GM23338 (cell line): ENCODE results near the gene KDM4C. TPM values are rescaled to one million over a fixed set of nuclear protein-coding genes. Genes with fewer than 3 reads are reported as not detected.

Experiments
- ATAC-seq: fragments of 200-7000 bp; cut with Tn5 transposase; 3 replicates; pipeline ENCODE4 v1.9.1; 2020
- DNase-seq: peaks from one replicate; pipeline ENCODE4 v3.0.0-alpha.2; 2015; ENCODE audit warnings: low spot score
- H2AFZ ChIP-seq: fragments of 200-600 bp; sonication (generic); 2 replicates; pipeline ENCODE4 v1.8.0; 2016; ENCODE audit warnings: antibody characterized with exemption, mild to moderate bottlenecking, moderate library complexity
- H3F3A ChIP-seq: fragments of 200-600 bp; sonication (generic); replicated peaks from 2 replicates; pipeline ENCODE4 v1.8.0; 2017; ENCODE audit warnings: antibody characterized with exemption, mixed run types, low read depth
- H3K27ac ChIP-seq: fragments of 200-600 bp; sonication (generic); 2 replicates; pipeline ENCODE4 v1.6.1; 2016; ENCODE audit warnings: low read depth
- H3K27me3 ChIP-seq: fragments of 200-600 bp; sonication (generic); 2 replicates; pipeline ENCODE4 v1.8.0; 2016; ENCODE audit warnings: mild to moderate bottlenecking, mixed run types, moderate library complexity; ENCODE audit not compliant: insufficient read depth
- H3K36me3 ChIP-seq: fragments of 200-600 bp; sonication (generic); 2 replicates; pipeline ENCODE4 v1.8.0; 2016; ENCODE audit warnings: mild to moderate bottlenecking; ENCODE audit not compliant: insufficient read depth
- H3K4me1 ChIP-seq: fragments of 200-600 bp; sonication (generic); 2 replicates; pipeline ENCODE4 v1.8.0; 2016; ENCODE audit warnings: mild to moderate bottlenecking, moderate library complexity; ENCODE audit not compliant: insufficient read depth
- H3K4me2 ChIP-seq: fragments of 200-600 bp; sonication (generic); 2 replicates; pipeline ENCODE4 v1.7.1; 2017; ENCODE audit warnings: mixed run types
- H3K4me3 ChIP-seq: fragments of 200-600 bp; sonication (generic); 2 replicates; pipeline ENCODE4 v1.6.1; 2016; ENCODE audit warnings: mixed run types
- H3K79me2 ChIP-seq: fragments of 200-600 bp; sonication (generic); replicated peaks from 2 replicates; pipeline ENCODE4 v1.8.0; 2017; ENCODE audit warnings: mild to moderate bottlenecking; ENCODE audit not compliant: insufficient read depth
- H3K9me2 ChIP-seq: fragments of 200-600 bp; sonication (generic); 2 replicates; pipeline ENCODE4 v1.8.0; 2017; ENCODE audit not compliant: insufficient read depth
- H4K20me1 ChIP-seq: fragments of 200-600 bp; sonication (generic); replicated peaks from 2 replicates; pipeline ENCODE4 v1.8.0; 2017; ENCODE audit warnings: mild to moderate bottlenecking; ENCODE audit not compliant: insufficient read depth
- H3K27ac Mint-ChIP-seq: 2 replicates; pipeline ENCODE4 v1.8.0; 2020; ENCODE audit warnings: inconsistent platforms, mild to moderate bottlenecking, moderate library complexity, mixed read lengths
- H3K27me3 Mint-ChIP-seq: 3 replicates; pipeline ENCODE4 v1.8.0; 2022; ENCODE audit warnings: low read depth, mild to moderate bottlenecking, moderate library complexity, mixed read lengths, inconsistent platforms; ENCODE audit not compliant: insufficient read depth, poor library complexity
- H3K36me3 Mint-ChIP-seq: 3 replicates; pipeline ENCODE4 v1.8.0; 2021; ENCODE audit warnings: low read depth, mild to moderate bottlenecking, inconsistent platforms, moderate library complexity, mixed read lengths
- H3K4me1 Mint-ChIP-seq: 3 replicates; pipeline ENCODE4 v1.8.0; 2020; ENCODE audit warnings: mild to moderate bottlenecking, inconsistent platforms, mixed read lengths
- H3K4me3 Mint-ChIP-seq: 3 replicates; pipeline ENCODE4 v1.8.0; 2021; ENCODE audit warnings: moderate library complexity, mild to moderate bottlenecking, inconsistent platforms, mixed read lengths
- H3K9me3 Mint-ChIP-seq: 3 replicates; pipeline ENCODE4 v1.8.0; 2020; ENCODE audit warnings: moderate library complexity, mild to moderate bottlenecking, inconsistent platforms, mixed read lengths
- CREB1 ChIP-seq: fragments of 250-450 bp; sonication (Bioruptor Pico); IDR thresholded peaks from 2 replicates; pipeline ENCODE4 v1.5.0; 2020; ENCODE audit warnings: low read depth, mild to moderate bottlenecking, moderate library complexity
- CTCF ChIP-seq, 2 experiments: fragments of 200-600 bp in 1 of 2; sonication (generic) in 1 of 2; conservative IDR thresholded peaks; 2 replicates each; pipeline versions ENCODE4 v1.5.1 to v1.6.1; 2016 to 2017; ENCODE audit warnings: antibody characterized with exemption in 2 of 2, low read depth in 2 of 2, mild to moderate bottlenecking in 2 of 2, moderate library complexity in 1 of 2
- EZH2phosphoT487 ChIP-seq: fragments of 200-600 bp; sonication (generic); IDR thresholded peaks from one replicate; pipeline ENCODE4 v1.8.1; 2018; ENCODE audit warnings: antibody characterized with exemption; ENCODE audit not compliant: unreplicated experiment
- JUNB ChIP-seq: IDR thresholded peaks from one replicate; pipeline ENCODE4 v1.6.1; 2016; ENCODE audit warnings: antibody characterized with exemption; ENCODE audit not compliant: unreplicated experiment
- NANOG ChIP-seq: IDR thresholded peaks from 2 replicates; pipeline ENCODE4 v1.6.1; 2016; ENCODE audit warnings: antibody characterized with exemption, borderline replicate concordance
- POLR2AphosphoS5 ChIP-seq: IDR thresholded peaks from 2 replicates; pipeline ENCODE4 v1.6.1; 2016; ENCODE audit warnings: antibody characterized with exemption, low read depth
- STAT1 ChIP-seq: IDR thresholded peaks from one replicate; pipeline ENCODE4 v1.6.1; 2016; ENCODE audit warnings: antibody characterized with exemption; ENCODE audit not compliant: unreplicated experiment
- ZNF114 ChIP-seq: fragments of 250-450 bp; sonication (Bioruptor Pico); IDR thresholded peaks from 2 replicates; pipeline ENCODE4 v1.5.0; 2020; ENCODE audit warnings: mild to moderate bottlenecking, moderate library complexity
- ZNF331 ChIP-seq: fragments of 250-450 bp; sonication (Bioruptor Pico); IDR thresholded peaks from 2 replicates; pipeline ENCODE4 v1.5.0; 2020; ENCODE audit warnings: low read depth, mild to moderate bottlenecking, moderate library complexity
- polyA plus RNA-seq: library from polyadenylated mRNA; unstranded; fragments of >200 nt; fragmentation: Nextera tagmentation; extraction: Ambion mirVana; gene quantifications from 2 replicates; pipeline ENCODE4 v1.2.1, GENCODE V29; 2016
- total RNA-seq: library from RNA; depleted of rRNA; stranded (reverse); fragments of >200 nt; shearing (Covaris generic); gene quantifications from 2 replicates; pipeline ENCODE4 v1.2.3, GENCODE V29; 2014
- TF ChIP-seq, protein P1 (sequence below): fragments of 250-450 bp; sonication (Bioruptor Pico); IDR thresholded peaks from 2 replicates; pipeline ENCODE4 v1.5.0; 2020; ENCODE audit warnings: mild to moderate bottlenecking, moderate library complexity
- TF ChIP-seq, protein P2 (sequence below): IDR thresholded peaks from one replicate; pipeline ENCODE4 v1.6.1; 2018; ENCODE audit warnings: antibody characterized with exemption; ENCODE audit not compliant: unreplicated experiment
- TF ChIP-seq, protein P3 (sequence below): IDR thresholded peaks from 2 replicates; pipeline ENCODE4 v1.6.1; 2016; ENCODE audit warnings: antibody characterized with exemption

The KDM4C gene
- total and polyA plus RNA-seq, 2 experiments from 2014 or later = 12.0 to 43.8 TPM

DNA sequence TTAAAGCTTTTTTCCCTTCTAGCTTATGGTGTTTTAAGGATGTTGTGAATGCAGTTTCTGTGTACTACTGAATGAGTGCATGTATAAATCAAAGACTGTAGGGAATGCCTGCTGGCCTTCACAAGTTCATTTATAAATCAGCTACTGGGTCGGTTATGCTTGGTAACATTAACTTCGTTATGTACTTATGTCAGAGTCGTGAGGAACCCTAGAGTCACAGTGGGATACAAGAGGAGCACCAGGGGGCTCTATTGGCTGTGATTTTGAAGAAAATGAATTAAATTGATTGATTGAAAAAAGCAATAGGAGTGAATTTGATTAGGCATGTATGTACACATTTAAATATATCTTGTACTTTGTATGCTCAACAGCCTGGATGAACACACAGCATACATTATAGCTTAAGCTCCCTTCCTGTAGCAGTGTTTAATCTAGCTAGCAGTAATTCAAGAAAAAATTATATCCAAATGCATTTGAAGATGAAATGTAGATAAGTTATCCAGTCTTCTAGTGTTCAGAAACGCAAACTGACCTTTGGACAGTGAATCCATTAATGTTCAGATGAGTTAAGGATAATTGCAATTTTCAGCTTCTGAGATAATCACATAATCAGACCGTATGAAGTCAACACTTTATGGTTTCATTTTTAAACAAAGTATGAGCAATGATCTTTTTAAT is 204.2 kb downstream of the KDM4C start (continued):
- TF ChIP-seq, protein P1, sequence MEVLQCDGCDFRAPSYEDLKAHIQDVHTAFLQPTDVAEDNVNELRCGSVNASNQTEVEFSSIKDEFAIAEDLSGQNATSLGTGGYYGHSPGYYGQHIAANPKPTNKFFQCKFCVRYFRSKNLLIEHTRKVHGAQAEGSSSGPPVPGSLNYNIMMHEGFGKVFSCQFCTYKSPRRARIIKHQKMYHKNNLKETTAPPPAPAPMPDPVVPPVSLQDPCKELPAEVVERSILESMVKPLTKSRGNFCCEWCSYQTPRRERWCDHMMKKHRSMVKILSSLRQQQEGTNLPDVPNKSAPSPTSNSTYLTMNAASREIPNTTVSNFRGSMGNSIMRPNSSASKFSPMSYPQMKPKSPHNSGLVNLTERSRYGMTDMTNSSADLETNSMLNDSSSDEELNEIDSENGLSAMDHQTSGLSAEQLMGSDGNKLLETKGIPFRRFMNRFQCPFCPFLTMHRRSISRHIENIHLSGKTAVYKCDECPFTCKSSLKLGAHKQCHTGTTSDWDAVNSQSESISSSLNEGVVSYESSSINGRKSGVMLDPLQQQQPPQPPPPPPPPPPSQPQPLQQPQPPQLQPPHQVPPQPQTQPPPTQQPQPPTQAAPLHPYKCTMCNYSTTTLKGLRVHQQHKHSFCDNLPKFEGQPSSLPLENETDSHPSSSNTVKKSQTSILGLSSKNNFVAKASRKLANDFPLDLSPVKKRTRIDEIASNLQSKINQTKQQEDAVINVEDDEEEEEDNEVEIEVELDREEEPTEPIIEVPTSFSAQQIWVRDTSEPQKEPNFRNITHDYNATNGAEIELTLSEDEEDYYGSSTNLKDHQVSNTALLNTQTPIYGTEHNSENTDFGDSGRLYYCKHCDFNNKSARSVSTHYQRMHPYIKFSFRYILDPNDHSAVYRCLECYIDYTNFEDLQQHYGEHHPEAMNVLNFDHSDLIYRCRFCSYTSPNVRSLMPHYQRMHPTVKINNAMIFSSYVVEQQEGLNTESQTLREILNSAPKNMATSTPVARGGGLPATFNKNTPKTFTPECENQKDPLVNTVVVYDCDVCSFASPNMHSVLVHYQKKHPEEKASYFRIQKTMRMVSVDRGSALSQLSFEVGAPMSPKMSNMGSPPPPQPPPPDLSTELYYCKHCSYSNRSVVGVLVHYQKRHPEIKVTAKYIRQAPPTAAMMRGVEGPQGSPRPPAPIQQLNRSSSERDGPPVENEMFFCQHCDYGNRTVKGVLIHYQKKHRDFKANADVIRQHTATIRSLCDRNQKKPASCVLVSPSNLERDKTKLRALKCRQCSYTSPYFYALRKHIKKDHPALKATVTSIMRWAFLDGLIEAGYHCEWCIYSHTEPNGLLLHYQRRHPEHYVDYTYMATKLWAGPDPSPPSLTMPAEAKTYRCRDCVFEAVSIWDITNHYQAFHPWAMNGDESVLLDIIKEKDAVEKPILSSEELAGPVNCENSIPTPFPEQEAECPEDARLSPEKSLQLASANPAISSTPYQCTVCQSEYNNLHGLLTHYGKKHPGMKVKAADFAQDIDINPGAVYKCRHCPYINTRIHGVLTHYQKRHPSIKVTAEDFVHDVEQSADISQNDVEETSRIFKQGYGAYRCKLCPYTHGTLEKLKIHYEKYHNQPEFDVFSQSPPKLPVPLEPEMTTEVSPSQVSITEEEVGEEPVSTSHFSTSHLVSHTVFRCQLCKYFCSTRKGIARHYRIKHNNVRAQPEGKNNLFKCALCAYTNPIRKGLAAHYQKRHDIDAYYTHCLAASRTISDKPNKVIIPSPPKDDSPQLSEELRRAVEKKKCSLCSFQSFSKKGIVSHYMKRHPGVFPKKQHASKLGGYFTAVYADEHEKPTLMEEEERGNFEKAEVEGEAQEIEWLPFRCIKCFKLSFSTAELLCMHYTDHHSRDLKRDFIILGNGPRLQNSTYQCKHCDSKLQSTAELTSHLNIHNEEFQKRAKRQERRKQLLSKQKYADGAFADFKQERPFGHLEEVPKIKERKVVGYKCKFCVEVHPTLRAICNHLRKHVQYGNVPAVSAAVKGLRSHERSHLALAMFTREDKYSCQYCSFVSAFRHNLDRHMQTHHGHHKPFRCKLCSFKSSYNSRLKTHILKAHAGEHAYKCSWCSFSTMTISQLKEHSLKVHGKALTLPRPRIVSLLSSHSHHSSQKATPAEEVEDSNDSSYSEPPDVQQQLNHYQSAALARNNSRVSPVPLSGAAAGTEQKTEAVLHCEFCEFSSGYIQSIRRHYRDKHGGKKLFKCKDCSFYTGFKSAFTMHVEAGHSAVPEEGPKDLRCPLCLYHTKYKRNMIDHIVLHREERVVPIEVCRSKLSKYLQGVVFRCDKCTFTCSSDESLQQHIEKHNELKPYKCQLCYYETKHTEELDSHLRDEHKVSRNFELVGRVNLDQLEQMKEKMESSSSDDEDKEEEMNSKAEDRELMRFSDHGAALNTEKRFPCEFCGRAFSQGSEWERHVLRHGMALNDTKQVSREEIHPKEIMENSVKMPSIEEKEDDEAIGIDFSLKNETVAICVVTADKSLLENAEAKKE (CRISPR knock-in tag) = no peak
- no peak for TF ChIP-seq POLR2AphosphoS5
- no peak for TF ChIP-seq ZNF114
- no peak for TF ChIP-seq JUNB
- no peak for TF ChIP-seq ZNF331 (CRISPR knock-in tag)
- no peak for TF ChIP-seq NANOG
- TF ChIP-seq CREB1 = no peak
- no peak for TF ChIP-seq CTCF (conservative IDR thresholded peaks at IDR 0.05; ENCODE audit: low read depth in 2 of 2)

DNA sequence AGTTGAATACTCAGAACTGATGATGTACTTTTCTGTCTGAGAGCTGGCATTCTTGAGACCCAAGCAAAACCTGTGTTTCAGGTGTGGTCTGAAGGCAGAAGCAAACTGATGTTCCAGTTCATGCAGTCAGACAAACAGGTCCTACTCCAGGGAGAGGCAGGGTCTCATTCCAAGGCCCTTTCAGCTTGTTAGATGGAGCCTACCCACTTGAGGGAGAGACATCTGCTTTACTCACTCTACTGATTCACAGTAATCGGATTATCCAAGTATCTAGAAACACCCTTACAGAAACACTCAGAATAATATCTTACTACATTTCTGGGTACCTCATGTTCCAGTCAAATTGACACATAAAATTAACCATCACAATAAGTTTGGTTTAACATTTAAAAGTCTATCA is 207.8 kb downstream of the KDM4C start:
- Histone ChIP-seq H4K20me1 (no peaks in the 10 kb centered on the region), H3K4me1 (no peaks in the 10 kb centered on the region), H3K4me3 (no peak overlapping the region), H3K9me2 (no peaks in the 10 kb centered on the region), H3K27me3 (no peaks in the 10 kb centered on the region), H2AFZ (no peak overlapping the region), H3F3A (no peaks in the 10 kb centered on the region), H3K27ac (no peak overlapping the region), H3K4me2 (no peak overlapping the region), H3K79me2 (no peaks in the 10 kb centered on the region), H3K36me3 (no peaks in the 10 kb centered on the region)
- no peaks in the 10 kb centered on the region for H3K36me3 Mint-ChIP-seq
- H3K27ac Mint-ChIP-seq = no peak overlapping the region
- no peaks in the 10 kb centered on the region for H3K27me3 Mint-ChIP-seq
- no peaks in the 10 kb centered on the region; the same call in 2 of the 3 replicates for H3K9me3 Mint-ChIP-seq
- no peaks in the 10 kb centered on the region for H3K4me1 Mint-ChIP-seq
- no peak overlapping the region for H3K4me3 Mint-ChIP-seq
- DNase-seq = no peak
- ATAC-seq = no peak
- TF ChIP-seq NANOG = no peak
- TF ChIP-seq STAT1 = no peak
- TF ChIP-seq ZNF114 = no peak
- no peak for TF ChIP-seq EZH2phosphoT487
- TF ChIP-seq CREB1 = no peak
- TF ChIP-seq, protein P2, sequence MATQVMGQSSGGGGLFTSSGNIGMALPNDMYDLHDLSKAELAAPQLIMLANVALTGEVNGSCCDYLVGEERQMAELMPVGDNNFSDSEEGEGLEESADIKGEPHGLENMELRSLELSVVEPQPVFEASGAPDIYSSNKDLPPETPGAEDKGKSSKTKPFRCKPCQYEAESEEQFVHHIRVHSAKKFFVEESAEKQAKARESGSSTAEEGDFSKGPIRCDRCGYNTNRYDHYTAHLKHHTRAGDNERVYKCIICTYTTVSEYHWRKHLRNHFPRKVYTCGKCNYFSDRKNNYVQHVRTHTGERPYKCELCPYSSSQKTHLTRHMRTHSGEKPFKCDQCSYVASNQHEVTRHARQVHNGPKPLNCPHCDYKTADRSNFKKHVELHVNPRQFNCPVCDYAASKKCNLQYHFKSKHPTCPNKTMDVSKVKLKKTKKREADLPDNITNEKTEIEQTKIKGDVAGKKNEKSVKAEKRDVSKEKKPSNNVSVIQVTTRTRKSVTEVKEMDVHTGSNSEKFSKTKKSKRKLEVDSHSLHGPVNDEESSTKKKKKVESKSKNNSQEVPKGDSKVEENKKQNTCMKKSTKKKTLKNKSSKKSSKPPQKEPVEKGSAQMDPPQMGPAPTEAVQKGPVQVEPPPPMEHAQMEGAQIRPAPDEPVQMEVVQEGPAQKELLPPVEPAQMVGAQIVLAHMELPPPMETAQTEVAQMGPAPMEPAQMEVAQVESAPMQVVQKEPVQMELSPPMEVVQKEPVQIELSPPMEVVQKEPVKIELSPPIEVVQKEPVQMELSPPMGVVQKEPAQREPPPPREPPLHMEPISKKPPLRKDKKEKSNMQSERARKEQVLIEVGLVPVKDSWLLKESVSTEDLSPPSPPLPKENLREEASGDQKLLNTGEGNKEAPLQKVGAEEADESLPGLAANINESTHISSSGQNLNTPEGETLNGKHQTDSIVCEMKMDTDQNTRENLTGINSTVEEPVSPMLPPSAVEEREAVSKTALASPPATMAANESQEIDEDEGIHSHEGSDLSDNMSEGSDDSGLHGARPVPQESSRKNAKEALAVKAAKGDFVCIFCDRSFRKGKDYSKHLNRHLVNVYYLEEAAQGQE = no peak
- TF ChIP-seq, protein P3, sequence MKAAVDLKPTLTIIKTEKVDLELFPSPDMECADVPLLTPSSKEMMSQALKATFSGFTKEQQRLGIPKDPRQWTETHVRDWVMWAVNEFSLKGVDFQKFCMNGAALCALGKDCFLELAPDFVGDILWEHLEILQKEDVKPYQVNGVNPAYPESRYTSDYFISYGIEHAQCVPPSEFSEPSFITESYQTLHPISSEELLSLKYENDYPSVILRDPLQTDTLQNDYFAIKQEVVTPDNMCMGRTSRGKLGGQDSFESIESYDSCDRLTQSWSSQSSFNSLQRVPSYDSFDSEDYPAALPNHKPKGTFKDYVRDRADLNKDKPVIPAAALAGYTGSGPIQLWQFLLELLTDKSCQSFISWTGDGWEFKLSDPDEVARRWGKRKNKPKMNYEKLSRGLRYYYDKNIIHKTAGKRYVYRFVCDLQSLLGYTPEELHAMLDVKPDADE = no peak
- TF ChIP-seq POLR2AphosphoS5 = no peak
